ENCODE results near the gene CTNND2.
"Not testable (repeated sequence)": the region's sequence is repeated elsewhere in the genome, so short reads cannot be mapped to it uniquely, and the experiment has no call there.

The CTNND2 gene

DNA sequence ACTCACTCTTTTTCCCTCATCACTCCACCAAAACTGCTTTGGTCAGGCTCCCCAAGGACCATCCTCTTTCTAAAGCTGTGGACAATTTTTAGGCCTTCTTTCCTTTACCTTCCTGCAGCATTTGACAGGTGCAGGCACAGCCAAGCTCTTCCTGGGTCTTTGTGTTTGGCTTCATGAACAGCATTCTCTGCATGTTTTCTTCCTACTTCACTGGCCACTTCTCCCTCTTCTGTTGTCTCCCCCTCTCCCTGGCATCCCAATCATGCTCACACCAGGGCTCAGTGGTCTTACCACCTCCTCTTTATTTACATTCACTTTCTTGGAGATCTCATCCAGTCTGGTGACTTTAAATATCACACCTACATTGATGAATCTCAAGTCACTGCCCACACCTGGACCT, 51.1 kb downstream of the CTNND2 start:
- DNase-seq (ENCODE audit: low read depth): no peak
- H3K4me3 ChIP-seq (ENCODE audit: low read depth, low read length): no peak overlapping the region
- TF ChIP-seq, protein P1, sequence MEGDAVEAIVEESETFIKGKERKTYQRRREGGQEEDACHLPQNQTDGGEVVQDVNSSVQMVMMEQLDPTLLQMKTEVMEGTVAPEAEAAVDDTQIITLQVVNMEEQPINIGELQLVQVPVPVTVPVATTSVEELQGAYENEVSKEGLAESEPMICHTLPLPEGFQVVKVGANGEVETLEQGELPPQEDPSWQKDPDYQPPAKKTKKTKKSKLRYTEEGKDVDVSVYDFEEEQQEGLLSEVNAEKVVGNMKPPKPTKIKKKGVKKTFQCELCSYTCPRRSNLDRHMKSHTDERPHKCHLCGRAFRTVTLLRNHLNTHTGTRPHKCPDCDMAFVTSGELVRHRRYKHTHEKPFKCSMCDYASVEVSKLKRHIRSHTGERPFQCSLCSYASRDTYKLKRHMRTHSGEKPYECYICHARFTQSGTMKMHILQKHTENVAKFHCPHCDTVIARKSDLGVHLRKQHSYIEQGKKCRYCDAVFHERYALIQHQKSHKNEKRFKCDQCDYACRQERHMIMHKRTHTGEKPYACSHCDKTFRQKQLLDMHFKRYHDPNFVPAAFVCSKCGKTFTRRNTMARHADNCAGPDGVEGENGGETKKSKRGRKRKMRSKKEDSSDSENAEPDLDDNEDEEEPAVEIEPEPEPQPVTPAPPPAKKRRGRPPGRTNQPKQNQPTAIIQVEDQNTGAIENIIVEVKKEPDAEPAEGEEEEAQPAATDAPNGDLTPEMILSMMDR (IDR thresholded peaks at IDR 0.05; ENCODE audit: low read depth, low read length, missing control alignments): no peak

DNA sequence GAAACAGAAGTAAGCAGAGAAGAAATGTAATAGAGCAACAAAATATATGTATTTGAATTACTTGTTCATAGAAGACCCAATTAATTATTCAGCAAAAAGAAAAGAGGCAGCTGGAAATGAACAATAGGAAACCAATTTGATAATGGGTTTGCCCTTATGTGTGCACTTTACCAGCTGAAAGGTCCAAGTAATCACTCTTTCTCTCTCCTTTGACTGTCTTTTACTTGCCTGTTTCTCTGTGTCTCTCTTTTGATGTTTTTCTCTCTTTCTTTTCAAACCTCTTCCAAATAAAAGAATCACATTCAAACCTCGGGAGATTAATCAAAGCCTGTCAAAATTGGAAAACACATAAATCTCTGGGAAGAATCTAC, 51.5 kb downstream of the CTNND2 start:
- TF ChIP-seq, protein P1 (IDR thresholded peaks at IDR 0.05; ENCODE audit: low read depth, low read length, missing control alignments): no peak
- H3K4me3 ChIP-seq (ENCODE audit: low read depth, low read length): no peak overlapping the region
- no peak for DNase-seq (ENCODE audit: low read depth)

DNA sequence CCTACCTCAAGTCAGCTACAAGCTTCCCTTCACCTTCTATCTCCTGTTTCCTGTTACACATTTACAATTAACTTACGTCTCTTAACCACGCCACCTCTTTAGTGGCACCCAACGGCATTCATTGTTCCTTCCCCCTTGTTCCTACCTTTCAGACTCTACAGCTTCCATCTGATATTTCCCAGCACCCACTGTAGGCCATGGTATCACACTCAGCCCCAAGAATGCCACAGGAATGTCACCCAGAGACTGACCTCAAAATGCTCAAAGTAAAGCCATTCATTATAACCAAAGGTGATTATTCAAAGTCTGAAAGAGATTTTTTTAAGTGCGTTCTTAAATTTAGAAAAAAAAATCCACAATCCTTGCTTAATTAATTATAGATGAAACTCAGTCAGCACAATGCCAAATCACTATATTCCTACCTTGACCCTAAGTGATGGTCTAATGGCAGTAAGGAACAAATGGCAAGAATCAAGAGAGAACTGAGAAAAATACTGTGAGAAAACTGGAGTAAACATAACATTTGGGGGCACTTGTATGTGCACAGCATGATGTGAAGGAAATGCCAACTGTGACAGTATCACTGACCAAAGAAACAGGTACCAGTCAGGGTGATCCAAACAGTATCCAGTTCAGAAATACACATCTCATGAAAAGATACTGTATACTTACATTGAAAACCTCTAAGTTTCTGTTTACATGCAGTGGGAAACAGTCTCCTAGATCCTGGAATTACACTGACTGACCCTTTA, 52.1 kb downstream of the CTNND2 start:
- TF ChIP-seq, protein P1 (IDR thresholded peaks at IDR 0.05; ENCODE audit: low read depth, low read length, missing control alignments): no peak
- DNase-seq (ENCODE audit: low read depth): no peak
- no peak overlapping the region for H3K4me3 ChIP-seq (ENCODE audit: low read depth, low read length)

DNA sequence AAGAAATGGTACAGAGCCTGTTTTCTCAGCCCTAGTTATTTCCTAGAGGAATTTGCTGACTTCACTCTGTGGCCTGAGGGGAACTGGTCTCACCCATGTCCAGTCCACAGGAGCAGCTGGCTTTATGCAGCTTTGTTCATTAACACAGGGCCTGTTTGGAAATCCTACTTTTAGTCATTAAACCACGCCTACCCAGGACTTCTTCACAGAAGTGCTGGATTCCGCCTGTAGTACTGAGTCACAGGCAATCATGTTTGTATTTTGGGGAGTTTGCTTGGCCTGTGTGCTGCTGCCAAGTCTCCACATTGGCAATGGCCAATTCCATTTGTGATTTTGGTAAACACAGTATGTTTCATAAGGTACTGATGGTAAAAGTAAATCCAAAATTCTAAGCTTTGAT, 52.8 kb downstream of the CTNND2 start:
- no peak overlapping the region for H3K4me3 ChIP-seq (ENCODE audit: low read depth, low read length)
- DNase-seq (ENCODE audit: low read depth): no peak
- TF ChIP-seq, protein P1 (IDR thresholded peaks at IDR 0.05; ENCODE audit: low read depth, low read length, missing control alignments): no peak

DNA sequence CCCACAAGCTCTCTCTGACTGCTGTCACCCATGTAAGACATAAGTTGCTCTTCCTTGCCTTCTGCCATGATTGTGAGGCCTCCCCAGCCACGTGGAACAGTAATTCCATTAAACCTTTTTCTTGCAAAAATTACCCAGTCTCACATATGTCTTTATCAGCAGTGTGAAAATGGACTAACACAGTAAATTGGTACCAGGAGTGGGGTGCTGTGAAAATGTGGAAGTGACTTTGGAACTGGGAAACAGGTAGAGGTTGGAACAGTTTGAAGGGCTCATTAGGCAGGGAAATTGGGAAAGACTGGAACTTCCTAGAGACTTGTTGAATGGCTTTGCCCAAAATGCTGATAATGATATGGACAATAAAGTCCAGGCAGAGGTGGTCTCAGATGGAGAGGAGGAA, 75.7 kb downstream of the CTNND2 start:
- not testable (repeated sequence) for H3K4me3 ChIP-seq (ENCODE audit: low read depth, low read length); DNase-seq (ENCODE audit: low read depth)

DNA sequence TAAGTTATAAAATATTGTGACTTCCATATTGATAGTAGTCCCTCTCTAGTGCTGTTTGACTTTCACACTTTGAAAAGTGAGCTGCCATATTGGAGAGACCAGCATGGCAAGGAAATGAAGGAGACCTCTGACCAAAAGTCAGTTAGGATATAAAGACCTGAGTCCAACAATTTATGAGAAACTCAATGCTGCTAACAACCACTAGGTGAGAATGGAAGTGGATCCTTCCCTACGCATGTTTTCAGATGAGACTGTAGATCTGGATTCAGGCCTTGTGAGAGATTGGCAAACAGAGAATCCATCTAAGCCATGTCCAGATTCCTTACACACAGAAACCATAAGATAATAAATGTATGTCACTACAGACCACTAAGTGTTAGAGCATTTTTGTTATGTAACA, 81.6 kb downstream of the CTNND2 start:
- TF ChIP-seq, protein P1 (IDR thresholded peaks at IDR 0.05; ENCODE audit: low read depth, low read length, missing control alignments): no peak
- H3K4me3 ChIP-seq (ENCODE audit: low read depth, low read length): no peak overlapping the region
- DNase-seq (ENCODE audit: low read depth): no peak

DNA sequence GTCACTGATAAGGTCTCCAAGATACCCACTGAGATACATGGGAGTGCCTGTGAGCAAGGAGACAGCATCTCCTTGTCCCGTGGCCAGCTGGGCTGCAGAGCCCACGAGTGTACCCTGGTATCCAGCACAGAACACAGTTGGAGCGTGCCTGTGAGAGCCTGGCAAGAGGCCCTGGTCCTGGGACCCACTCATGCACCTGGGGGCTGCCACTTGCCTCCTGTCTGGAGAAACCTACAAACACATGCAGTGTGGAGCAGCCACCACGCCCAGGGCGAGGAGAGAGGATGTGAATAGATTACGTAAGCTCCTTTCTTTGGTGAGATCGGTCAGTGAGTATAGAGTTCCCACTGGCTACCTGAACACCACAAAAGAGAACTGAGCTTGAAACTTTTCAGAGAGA, 88.3 kb downstream of the CTNND2 start:
- H3K4me3 ChIP-seq (ENCODE audit: low read depth, low read length): no peak overlapping the region
- TF ChIP-seq, protein P1 (IDR thresholded peaks at IDR 0.05; ENCODE audit: low read depth, low read length, missing control alignments): no peak
- DNase-seq (ENCODE audit: low read depth): no peak

All from GM12864 (cell line).